ENCODE measurements around the gene NELFB. TPM values are rescaled to one million over a fixed set of nuclear protein-coding genes. Genes with fewer than 3 reads are reported as not detected.

Gene NELFB
- total and polyA plus RNA-seq, 9 of the 15 experiments (the other 6 are each of a cell fraction or from before 2014, with no cell fraction given) = 0.24 to 84.0 (median 29.7) TPM

DNA sequence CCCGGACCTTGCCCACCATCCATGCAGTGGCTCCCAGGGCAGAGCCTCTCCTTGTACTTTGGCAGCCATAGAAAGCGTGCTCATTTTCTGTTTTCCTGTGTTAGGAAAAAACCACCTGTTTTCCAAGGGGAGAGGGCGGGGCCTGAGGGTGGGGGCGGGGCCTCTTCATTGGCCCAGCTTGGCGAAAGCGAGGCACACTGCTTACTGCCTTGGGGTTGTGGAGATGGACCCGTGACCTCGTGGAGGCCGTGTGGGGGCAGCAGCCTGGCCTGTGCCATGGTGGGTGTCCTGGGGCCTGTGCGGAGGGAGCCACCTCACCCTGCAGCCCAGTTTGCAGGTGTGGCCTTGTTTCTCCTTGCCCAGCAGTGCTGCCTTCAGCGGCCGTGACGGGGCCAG, 18.0 kb downstream of the NELFB start:
- no peaks in the 10 kb centered on the region for H3K27me3 ChIP-seq (ENCODE audit: control insufficient read depth in 2 of 2, insufficient read depth in 2 of 2, low read length in 2 of 2)
- H3K4me2 ChIP-seq (ENCODE audit: insufficient read depth, low read length) = no peak overlapping the region
- 59% methylated on average over 9 of the region's 13 CpGs for whole genome bisulfite sequencing (ENCODE audit: insufficient coverage, low coverage, missing lambda C conversion rate)
- H2AFZ ChIP-seq (ENCODE audit: low read depth, low read length) = no peak overlapping the region
- intact Hi-C loops (cut with micrococcal nuclease) (no loop called here), in situ Hi-C loops (cut with MboI) (no loop called here)
- no peaks in the 10 kb centered on the region for H4K20me1 ChIP-seq (replicated peaks; ENCODE audit: control insufficient read depth, insufficient read depth, low read length)
- TF ChIP-seq, protein P1, sequence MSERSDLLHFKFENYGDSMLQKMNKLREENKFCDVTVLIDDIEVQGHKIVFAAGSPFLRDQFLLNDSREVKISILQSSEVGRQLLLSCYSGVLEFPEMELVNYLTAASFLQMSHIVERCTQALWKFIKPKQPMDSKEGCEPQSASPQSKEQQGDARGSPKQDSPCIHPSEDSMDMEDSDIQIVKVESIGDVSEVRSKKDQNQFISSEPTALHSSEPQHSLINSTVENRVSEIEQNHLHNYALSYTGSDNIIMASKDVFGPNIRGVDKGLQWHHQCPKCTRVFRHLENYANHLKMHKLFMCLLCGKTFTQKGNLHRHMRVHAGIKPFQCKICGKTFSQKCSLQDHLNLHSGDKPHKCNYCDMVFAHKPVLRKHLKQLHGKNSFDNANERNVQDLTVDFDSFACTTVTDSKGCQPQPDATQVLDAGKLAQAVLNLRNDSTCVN (CRISPR knock-in tag; IDR thresholded peaks at IDR 0.05) = no peak
- TF ChIP-seq, protein P2, sequence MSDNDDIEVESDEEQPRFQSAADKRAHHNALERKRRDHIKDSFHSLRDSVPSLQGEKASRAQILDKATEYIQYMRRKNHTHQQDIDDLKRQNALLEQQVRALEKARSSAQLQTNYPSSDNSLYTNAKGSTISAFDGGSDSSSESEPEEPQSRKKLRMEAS (CRISPR knock-in tag; IDR thresholded peaks at IDR 0.05) = 0 out of 2 replicates have a peak, but pooled peaks have one; percentile 12
- no peak for TF ChIP-seq ADNP (tag; IDR thresholded peaks at IDR 0.05)
- POLR2A ChIA-PET = interaction anchor here (0.7 to 1.3 kb wide), 6 partner anchors 9 to 387 kb away, joined by 3 to 6 read pairs (median 3); partner anchors contain the start of gene TRAF2
- CTCF ChIA-PET (ENCODE audit: low intra/inter-chr PET ratio) = no interaction called here
- H3K9me1 ChIP-seq (ENCODE audit: control insufficient read depth, insufficient read depth, low read length) = no peaks in the 10 kb centered on the region
- DNase-seq (ENCODE audit: extremely low read depth in 1 of 4, low spot score in 3 of 4) (peak in 1 of 4 experiments; percentile 37), ATAC-seq (no peak), FAIRE-seq (no peak)
- H3K36me3 ChIP-seq (ENCODE audit: control insufficient read depth, insufficient read depth, low read length) = peaks cover 53% of the 10 kb centered on the region
- no peaks in the 10 kb centered on the region for H3K9me3 ChIP-seq (replicated peaks; ENCODE audit: control insufficient read depth, insufficient read depth, low read depth, low read length)
- H3K79me2 ChIP-seq (ENCODE audit: control insufficient read depth, insufficient read depth, low read length) = peaks cover 16% of the 10 kb centered on the region
- no peak overlapping the region for H3K27ac ChIP-seq (ENCODE audit: extremely low read depth, low read depth, low read length)
- no peak overlapping the region for H3K4me3 ChIP-seq
- H3K4me1 ChIP-seq (replicated peaks in 1 of 2; ENCODE audit: control insufficient read depth in 2 of 2, insufficient read depth in 2 of 2, low read length in 2 of 2) = peaks cover 33 to 86% of the 10 kb centered on the region in 2 experiments
- peak overlapping the region in 1 of 2 experiments; percentile 65; a peak in 1 of 4 replicates for H3K9ac ChIP-seq (ENCODE audit: insufficient read depth in 1 of 2, low read depth in 2 of 2, low read length in 2 of 2)
- TSS peak; percentile 5 for BruUV-seq (replicated peaks)
